H1 (cell line): ENCODE data around the gene RIPOR3. TPM values are rescaled to one million over a fixed set of nuclear protein-coding genes. Genes with fewer than 3 reads are reported as not detected.
A peak's percentile ranks its signal among the peaks of the same experiment; 100 is the strongest.

Source experiments
- CTCF ChIA-PET: fragments of 300-600 bp; sonication (Branson Sonifier 250); formaldehyde crosslinking; loops from one replicate; lab custom pipeline; 2021; ENCODE audit not compliant: partially characterized antibody; lab: Charles Lee
- POLR2A ChIA-PET: fragments of 300-600 bp; sonication (Branson Sonifier 250); formaldehyde crosslinking; loops from one replicate; lab custom pipeline; 2021; ENCODE audit warnings: inconsistent platforms; ENCODE audit not compliant: partially characterized antibody; lab: Charles Lee
- DNase-seq, 2 experiments: peaks; one replicate each; pipeline versions ENCODE4 v3.0.0 to v3.0.0-alpha.2; 2010 to 2022; ENCODE audit warnings: low spot score in 2 of 2, low read depth in 1 of 2, mixed read lengths in 1 of 2
- FAIRE-seq: peaks from 2 replicates; lab custom pipeline; 2011; peaks lifted over from hg19 to GRCh38; lab: Jason Lieb, UNC
- H2AFZ ChIP-seq: 2 replicates; pipeline ENCODE4 v1.8.1; 2012; ENCODE audit warnings: low read length, inconsistent platforms
- H2AK5ac ChIP-seq: 2 replicates; pipeline ENCODE4 v1.6.1; 2013; ENCODE audit warnings: low read depth, low read length
- H2BK120ac ChIP-seq: replicated peaks from 2 replicates; pipeline ENCODE3; 2013; ENCODE audit warnings: low read depth, low read length, inconsistent platforms
- H2BK12ac ChIP-seq: 2 replicates; pipeline ENCODE4 v1.6.1; 2013; ENCODE audit warnings: low read depth, low read length
- H2BK15ac ChIP-seq: 2 replicates; pipeline ENCODE4 v1.6.1; 2013; ENCODE audit warnings: low read length
- H2BK20ac ChIP-seq: 2 replicates; pipeline ENCODE4 v1.6.1; 2013; ENCODE audit warnings: low read length
- H2BK5ac ChIP-seq: 2 replicates; pipeline ENCODE4 v1.6.1; 2013; ENCODE audit warnings: low read depth, low read length
- H3K14ac ChIP-seq: 2 replicates; pipeline ENCODE4 v1.6.1; 2013; ENCODE audit warnings: inconsistent platforms; ENCODE audit not compliant: insufficient read length
- H3K18ac ChIP-seq: 2 replicates; pipeline ENCODE4 v1.6.1; 2013; ENCODE audit warnings: low read length; ENCODE audit errors: extremely low read depth
- H3K23ac ChIP-seq: 2 replicates; pipeline ENCODE4 v1.6.1; 2013; ENCODE audit warnings: inconsistent platforms; ENCODE audit not compliant: insufficient read length
- H3K23me2 ChIP-seq: 2 replicates; pipeline ENCODE4 v1.6.1; 2013; ENCODE audit warnings: low read depth, low read length
- H3K27ac ChIP-seq: 2 replicates; pipeline ENCODE4 v1.6.1; 2011; ENCODE audit warnings: low read depth, low read length, inconsistent platforms
- H3K27me3 ChIP-seq, 4 experiments: replicated peaks in 1 of 4; 1 replicate in 1 of 4; 2 replicates in 3 of 4; pipeline versions ENCODE4 v1.6.1 to v1.8.1; 2011 to 2013; ENCODE audit warnings: low read length in 3 of 4, mild to moderate bottlenecking in 3 of 4, inconsistent platforms in 2 of 4, mixed read lengths in 2 of 4, moderate library complexity in 1 of 4; ENCODE audit not compliant: control insufficient read depth in 3 of 4, insufficient read depth in 3 of 4; ENCODE audit errors: extremely low read depth in 1 of 4
- H3K36me3 ChIP-seq, 4 experiments: 2 replicates each; pipeline versions ENCODE4 v1.6.1 to v1.8.1; 2011 to 2013; ENCODE audit warnings: mild to moderate bottlenecking in 4 of 4, low read length in 3 of 4, moderate library complexity in 2 of 4, control low read depth in 1 of 4, inconsistent platforms in 1 of 4; ENCODE audit not compliant: insufficient read depth in 4 of 4, control insufficient read depth in 2 of 4
- H3K4ac ChIP-seq: replicated peaks from 2 replicates; pipeline ENCODE3; 2013; ENCODE audit warnings: low read length, low read depth, mixed read lengths, inconsistent platforms; ENCODE audit not compliant: insufficient read length
- H3K4me1 ChIP-seq, 4 experiments: replicated peaks in 1 of 4; 1 replicate in 1 of 4; 2 replicates in 3 of 4; pipeline versions ENCODE4 v1.6.1 to v1.8.1; 2011 to 2013; ENCODE audit warnings: low read length in 3 of 4, inconsistent platforms in 2 of 4, mixed read lengths in 1 of 4; ENCODE audit not compliant: insufficient read depth in 4 of 4, control insufficient read depth in 3 of 4
- H3K4me2 ChIP-seq, 2 experiments: 2 replicates each; pipeline versions ENCODE4 v1.6.1 to v1.8.1; 2011 to 2013; ENCODE audit warnings: low read depth in 2 of 2, low read length in 2 of 2, control low read depth in 1 of 2, inconsistent platforms in 1 of 2, mild to moderate bottlenecking in 1 of 2; ENCODE audit not compliant: insufficient read depth in 1 of 2
- H3K4me3 ChIP-seq, 4 experiments: fragments of 200-600, 300-600 bp in 1 of 4; sonication (generic), shearing (Covaris generic), sonication (Bioruptor Twin) in 1 of 4; 2 replicates each; pipeline versions ENCODE4 v1.5.1 to v1.8.1; 2011 to 2016; ENCODE audit warnings: low read length in 4 of 4, low read depth in 3 of 4, control low read depth in 2 of 4, inconsistent platforms in 2 of 4, mild to moderate bottlenecking in 2 of 4, mixed read lengths in 1 of 4, moderate library complexity in 1 of 4; ENCODE audit not compliant: insufficient read depth in 2 of 4; ENCODE audit errors: extremely low read depth in 1 of 4
- H3K56ac ChIP-seq: replicated peaks from 2 replicates; pipeline ENCODE3; 2013; ENCODE audit warnings: low read depth, mild to moderate bottlenecking, mixed read lengths, low read length, inconsistent platforms; ENCODE audit not compliant: insufficient read length
- H3K79me1 ChIP-seq: 2 replicates; pipeline ENCODE4 v1.6.1; 2013; ENCODE audit warnings: low read depth, low read length, control low read depth
- H3K79me2 ChIP-seq, 2 experiments: 2 replicates each; pipeline versions ENCODE4 v1.6.1 to v1.8.1; 2012 to 2013; ENCODE audit warnings: low read length in 2 of 2, mild to moderate bottlenecking in 2 of 2, inconsistent platforms in 1 of 2; ENCODE audit not compliant: insufficient read depth in 2 of 2, control insufficient read depth in 1 of 2
- H3K9ac ChIP-seq, 4 experiments: replicated peaks in 1 of 4; 1 replicate in 1 of 4; 2 replicates in 3 of 4; pipeline versions ENCODE4 v1.6.1 to v1.8.1; 2011 to 2013; ENCODE audit warnings: low read depth in 3 of 4, low read length in 3 of 4, control low read depth in 2 of 4, mild to moderate bottlenecking in 2 of 4, moderate library complexity in 2 of 4, inconsistent platforms in 1 of 4; ENCODE audit errors: extremely low read depth in 1 of 4
- H3K9me3 ChIP-seq, 2 experiments: 2 replicates each; pipeline versions ENCODE4 v1.6.1 to v1.8.1; 2012 to 2013; ENCODE audit warnings: mild to moderate bottlenecking in 2 of 2, moderate library complexity in 2 of 2, control low read depth in 1 of 2, inconsistent platforms in 1 of 2, low read depth in 1 of 2, low read length in 1 of 2, mixed read lengths in 1 of 2; ENCODE audit not compliant: insufficient read depth in 2 of 2
- H4K20me1 ChIP-seq, 2 experiments: replicated peaks in 1 of 2; 2 replicates each; pipeline versions ENCODE3 to v1.8.1; 2011 to 2013; ENCODE audit warnings: inconsistent platforms in 2 of 2, low read length in 2 of 2, mild to moderate bottlenecking in 1 of 2; ENCODE audit not compliant: insufficient read depth in 2 of 2, control insufficient read depth in 1 of 2
- H4K5ac ChIP-seq: 2 replicates; pipeline ENCODE4 v1.6.1; 2013; ENCODE audit warnings: low read length, low read depth, mixed read lengths, inconsistent platforms; ENCODE audit not compliant: insufficient read length
- H4K8ac ChIP-seq: 2 replicates; pipeline ENCODE4 v1.8.0; 2013; ENCODE audit warnings: mild to moderate bottlenecking, moderate library complexity, low read length, inconsistent platforms; ENCODE audit not compliant: insufficient read depth; ENCODE audit errors: extremely low read depth
- H4K91ac ChIP-seq: replicated peaks from 2 replicates; pipeline ENCODE3; 2013; ENCODE audit warnings: low read length, mixed read lengths, inconsistent platforms; ENCODE audit not compliant: insufficient read length
- ASH2L ChIP-seq: fragments of 200-600, 300-600 bp; sonication (generic); IDR thresholded peaks from one replicate; pipeline ENCODE4 v1.7.1; 2017; ENCODE audit warnings: low read length
- EGR1 ChIP-seq: IDR thresholded peaks from 2 replicates; pipeline ENCODE4 v1.6.1; 2011; ENCODE audit warnings: low read depth, low read length, borderline replicate concordance
- EZH2 ChIP-seq: fragments of 200-600 bp; sonication (generic); IDR thresholded peaks from 2 replicates; pipeline ENCODE4 v1.7.1; 2012; ENCODE audit warnings: low read depth, mild to moderate bottlenecking, moderate library complexity, low read length, inconsistent platforms; ENCODE audit not compliant: severe bottlenecking
- GTF2F1 ChIP-seq: IDR thresholded peaks from 2 replicates; pipeline ENCODE4 v1.6.1; 2012; ENCODE audit warnings: low read depth, low read length, improper control_type of control experiment, borderline replicate concordance
- HDAC6 ChIP-seq: IDR thresholded peaks from one replicate; pipeline ENCODE4 v1.7.1; 2012; ENCODE audit warnings: low read depth, mild to moderate bottlenecking, inconsistent platforms, low read length, moderate library complexity
- KDM1A ChIP-seq: fragments of 200-600, 300-600 bp; sonication (generic); IDR thresholded peaks from 2 replicates; pipeline ENCODE4 v1.7.1; 2016; ENCODE audit warnings: mild to moderate bottlenecking, low read length, borderline replicate concordance
- MAFK ChIP-seq: IDR thresholded peaks from 2 replicates; pipeline ENCODE4 v1.6.1; 2012; ENCODE audit warnings: low read depth, mild to moderate bottlenecking, improper control_type of control experiment, low read length
- SAP30 ChIP-seq: fragments of 300-600 bp; sonication (generic); IDR thresholded peaks from 2 replicates; pipeline ENCODE4 v1.7.1; 2012; ENCODE audit warnings: low read length, moderate library complexity, mild to moderate bottlenecking, inconsistent platforms; ENCODE audit not compliant: insufficient read depth, insufficient replicate concordance
- SIRT6 ChIP-seq: IDR thresholded peaks from one replicate; pipeline ENCODE4 v1.7.1; 2012; ENCODE audit warnings: low read length, inconsistent platforms
- SP4 ChIP-seq: IDR thresholded peaks from 2 replicates; pipeline ENCODE4 v1.6.1; 2012; ENCODE audit warnings: low read length, inconsistent platforms
- SRF ChIP-seq: IDR thresholded peaks from 2 replicates; pipeline ENCODE4 v1.6.1; 2011; ENCODE audit warnings: mild to moderate bottlenecking, low read depth, low read length, moderate library complexity
- ZNF274 ChIP-seq: IDR thresholded peaks from 2 replicates; pipeline ENCODE4 v1.7.0; 2012; ENCODE audit warnings: low read length, borderline replicate concordance; ENCODE audit errors: extremely low read depth
- WGBS, 2 experiments: shearing (Covaris generic) in 1 of 2; methylation state at CpG; one replicate each; pipeline versions ENCODE4 v1.1.6 to v1.1.7; 2013 to 2015; ENCODE audit warnings: low lambda C conversion rate in 2 of 2, mixed read lengths in 2 of 2, inconsistent platforms in 1 of 2, low coverage in 1 of 2, missing lambda C conversion rate in 1 of 2; ENCODE audit not compliant: insufficient replicate concordance in 2 of 2, insufficient coverage in 1 of 2, insufficient read length in 1 of 2; ENCODE audit errors: extremely low coverage in 1 of 2, missing lambda C conversion rate in 1 of 2; 5-methylcytosine and 5-hydroxymethylcytosine counted together
- polyA plus RNA-seq, 7 experiments: library from polyadenylated mRNA; depleted of rRNA in 3 of 7; stranded (reverse) in 5 of 7; unstranded in 2 of 7; fragments of >200 nt in 5 of 7; fragments of 200-250 nt in 2 of 7; gene quantifications; 1 replicate in 5 of 7; 2 replicates in 1 of 7; 4 replicates in 1 of 7; pipeline versions ENCODE4 v1.2.1 to v1.2.3, GENCODE V29; 2011 to 2013; ENCODE audit warnings: missing spikeins in 2 of 7, mixed read lengths in 2 of 7
- total RNA-seq: library from RNA; stranded (reverse); fragmentation: NEBNext Ultra II Directional; extraction: Animal tissue kit (Norgen Biotek cat#: 25700); gene quantifications from 2 replicates; pipeline ENCODE4 v1.2.1, GENCODE V29; 2021

Gene RIPOR3
- total and polyA plus RNA-seq, 2 of the 8 experiments (the other 6 are each of a cell fraction or from before 2014, with no cell fraction given): 3.6 to 4.5 TPM

DNA sequence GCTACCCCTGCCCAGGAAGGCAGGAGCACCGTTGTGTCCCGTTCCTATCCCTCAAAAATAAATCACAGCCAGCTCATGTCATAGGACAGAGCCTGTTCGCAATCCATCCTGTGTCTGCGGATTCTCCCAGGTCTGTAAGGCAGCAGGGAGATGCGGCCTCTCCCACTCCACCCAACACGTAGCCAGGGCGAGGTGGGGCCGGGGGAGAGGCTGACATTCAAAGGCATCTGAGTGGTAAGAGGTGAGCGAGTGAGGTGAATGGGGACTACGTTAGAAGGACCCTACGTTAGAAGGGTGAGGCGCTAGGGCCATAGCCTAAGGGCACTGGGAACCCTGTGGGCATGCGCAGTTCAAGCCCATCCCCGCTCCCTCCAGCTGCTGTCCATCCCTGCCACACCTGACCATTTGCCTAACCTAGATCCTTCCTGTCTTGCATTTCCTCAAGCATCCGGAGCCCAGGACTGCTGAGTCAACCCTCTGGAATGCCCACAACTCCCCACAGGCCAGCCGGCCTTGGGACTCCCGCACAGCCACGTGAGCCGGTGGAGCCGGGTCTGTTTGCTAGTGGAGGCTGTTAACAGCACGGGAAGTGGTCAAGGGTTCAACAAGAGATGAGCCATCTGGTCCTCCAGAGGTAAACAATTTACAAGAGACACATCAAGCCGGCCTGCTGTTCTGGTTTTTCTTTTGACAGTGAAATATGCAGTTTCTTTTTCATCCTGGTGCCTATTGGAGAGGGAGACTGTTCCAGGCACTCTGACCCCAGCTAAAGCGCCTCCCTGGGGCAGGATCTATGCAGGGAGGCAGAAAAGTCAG, 45.9 kb downstream of the RIPOR3 start:
- peaks cover 1% of the 10 kb centered on the region; the same call in 1 of the 2 replicates for H3K23me2 ChIP-seq
- peak overlapping the region; percentile 97 for H3K18ac ChIP-seq
- H3K9me3 ChIP-seq: peaks cover 12% of the 10 kb centered on the region in 2 experiments
- H4K5ac ChIP-seq: peak overlapping the region; percentile 70
- DNase-seq (peak; percentile 77 to 85), FAIRE-seq (no peak)
- peaks cover 4 to 12% (median 8%) of the 10 kb centered on the region in 4 experiments; a peak in 6 of 7 replicates for H3K4me1 ChIP-seq
- POLR2A ChIA-PET: interaction anchor here (0.6 to 1.9 kb wide), 7 partner anchors 9 to 145 kb away, joined by 3 to 5 read pairs (median 3); no protein-coding TSS in a partner anchor
- H3K36me3 ChIP-seq: no peaks in the 10 kb centered on the region; a peak in 1 of 8 replicates
- H2AK5ac ChIP-seq: peak overlapping the region; percentile 95
- H3K9ac ChIP-seq: peak overlapping the region in 1 of 4 experiments; percentile 32; a peak in 2 of 7 replicates
- H2BK5ac ChIP-seq: peak overlapping the region; percentile 98
- H3K14ac ChIP-seq: no peak overlapping the region
- H3K56ac ChIP-seq: peak overlapping the region; percentile 52
- 54% methylated on average over 22 of the region's 23 CpGs; no CpG with 5 or more reads in 1 of the 2 experiments for WGBS, 2 experiments
- H3K79me1 ChIP-seq: no peaks in the 10 kb centered on the region
- H3K4ac ChIP-seq: peak overlapping the region; percentile 98
- peak overlapping the region; percentile 98 for H2BK20ac ChIP-seq
- H2BK15ac ChIP-seq: peak overlapping the region; percentile 97; the same call in 1 of the 2 replicates
- H2AFZ ChIP-seq: peak overlapping the region; percentile 9; the same call in 1 of the 2 replicates
- H2BK120ac ChIP-seq: peak overlapping the region; percentile 40
- no peaks in the 10 kb centered on the region for H3K27me3 ChIP-seq
- H4K8ac ChIP-seq: peak overlapping the region; percentile 87
- no peak overlapping the region for H3K23ac ChIP-seq
- peak overlapping the region; percentile 64; the same call in 1 of the 2 replicates for H3K27ac ChIP-seq
- no peaks in the 10 kb centered on the region for H3K79me2 ChIP-seq
- peak overlapping the region; percentile 100 for H2BK12ac ChIP-seq
- no peaks in the 10 kb centered on the region for H4K20me1 ChIP-seq
- H3K4me3 ChIP-seq: no peak overlapping the region
- CTCF ChIA-PET: interaction anchor here (0.7 to 5.3 kb wide), 17 partner anchors 10 to 124 kb away, joined by 3 to 37 read pairs (median 3); no protein-coding TSS in a partner anchor
- H3K4me2 ChIP-seq: peak overlapping the region; percentile 4 to 9; a peak in 2 of 4 replicates
- H4K91ac ChIP-seq: peak overlapping the region; percentile 97
- TF ChIP-seq KDM1A (no peak), HDAC6 (no peak), EZH2 (no peak), EGR1 (no peak), MAFK (peak; percentile 80; the same call in 1 of the 2 replicates), SIRT6 (no peak), SRF (no peak), ZNF274 (no peak), SP4 (no peak), SAP30 (no peak), ASH2L (peak; percentile 74), GTF2F1 (no peak)
